GM10847 (cell line): ENCODE results near the gene PRPSAP1.

Source experiments
- POLR2A ChIP-seq: IDR thresholded peaks from 2 replicates; pipeline ENCODE4 v1.6.1; 2011; ENCODE audit not compliant: insufficient read length; ENCODE audit errors: extremely low read depth

Gene PRPSAP1

GRCh38 chr17:76371656-76372628 is 18.2 kb upstream of the PRPSAP1 start:
- TF ChIP-seq POLR2A: no peak

- TF ChIP-seq POLR2A: no peak
Observed at GRCh38 chr17:76370261-76370993, 16.7 kb upstream of the PRPSAP1 start.

DNA sequence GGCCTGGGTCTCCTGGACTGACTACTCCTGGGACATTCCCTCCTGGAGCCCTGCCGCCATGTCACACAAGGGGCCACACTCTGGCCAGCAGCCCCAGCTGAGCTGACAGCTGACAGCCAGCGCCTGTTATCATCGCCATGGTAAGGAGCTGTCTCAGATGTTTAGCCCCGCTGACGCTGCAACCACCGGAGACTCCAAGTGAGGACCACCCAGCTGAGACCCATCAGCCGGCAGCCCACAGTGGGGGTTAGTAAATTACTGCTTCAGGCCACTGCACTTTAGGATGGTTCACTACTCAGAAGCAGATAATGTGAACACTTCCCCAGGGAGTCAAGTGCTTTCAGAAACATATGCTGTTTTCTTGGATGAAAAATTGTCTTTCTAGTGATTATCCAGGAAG is 16.1 kb upstream of the PRPSAP1 start:
- no peak for TF ChIP-seq POLR2A

DNA sequence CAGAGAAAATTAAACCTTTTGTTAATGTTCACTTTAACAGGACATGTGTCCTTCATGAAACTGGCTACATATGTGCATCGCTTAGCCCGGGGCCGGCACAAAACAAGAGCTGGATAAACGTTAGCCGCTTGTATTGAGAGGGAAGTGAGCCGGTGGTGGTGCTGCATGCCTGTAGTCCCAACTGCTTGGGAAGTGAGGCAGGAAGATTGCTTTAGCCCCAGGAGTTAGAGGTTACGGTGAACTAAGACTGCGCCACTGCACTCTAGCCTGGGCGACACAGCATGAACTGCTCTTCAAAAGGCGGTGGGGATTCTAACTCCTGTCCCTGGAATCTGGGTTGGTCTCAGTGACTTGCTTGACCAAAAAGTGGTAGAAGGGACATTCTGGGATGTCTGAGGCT is 15.7 kb upstream of the PRPSAP1 start:
- TF ChIP-seq POLR2A: no peak

DNA sequence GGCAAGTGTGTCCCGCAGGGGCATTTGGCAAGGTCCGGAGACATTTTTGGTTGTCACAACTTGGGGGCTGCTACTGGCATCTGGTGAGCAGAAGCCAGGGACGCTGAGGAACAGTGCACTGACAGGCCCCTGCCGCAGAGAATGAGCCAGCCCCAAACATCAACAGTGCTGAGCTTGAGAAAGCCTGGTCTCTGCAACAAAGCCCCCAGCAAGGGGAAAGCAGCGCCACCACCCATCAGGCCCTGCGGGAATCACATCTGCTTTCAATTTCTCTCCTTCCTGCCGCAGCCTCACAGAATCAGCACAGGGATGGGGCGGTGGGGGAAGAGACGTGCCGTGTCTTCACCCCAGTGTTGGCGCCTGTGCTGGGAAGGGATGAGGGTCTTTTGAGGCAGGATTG is 14.8 kb upstream of the PRPSAP1 start:
- no peak for TF ChIP-seq POLR2A

DNA sequence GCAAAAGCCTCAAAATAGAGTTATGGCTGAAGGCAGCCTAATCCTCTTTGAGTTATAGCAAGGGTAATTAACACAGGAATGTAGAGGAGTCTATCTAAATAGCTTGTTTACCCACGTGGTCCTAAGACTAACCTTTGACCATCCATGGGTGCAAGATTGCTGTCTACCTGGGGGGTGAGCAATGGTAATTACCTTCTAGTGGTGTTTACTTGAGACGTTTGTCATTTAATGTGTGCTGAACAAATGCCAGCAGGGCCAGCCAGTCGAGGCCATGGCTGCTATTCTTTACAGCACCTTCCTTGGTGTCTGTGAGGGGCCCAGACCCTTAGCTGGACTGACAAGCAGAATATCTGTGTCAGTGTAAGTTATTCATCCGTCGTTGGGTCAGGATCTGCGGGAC is 13.9 kb upstream of the PRPSAP1 start:
- TF ChIP-seq POLR2A: no peak

DNA sequence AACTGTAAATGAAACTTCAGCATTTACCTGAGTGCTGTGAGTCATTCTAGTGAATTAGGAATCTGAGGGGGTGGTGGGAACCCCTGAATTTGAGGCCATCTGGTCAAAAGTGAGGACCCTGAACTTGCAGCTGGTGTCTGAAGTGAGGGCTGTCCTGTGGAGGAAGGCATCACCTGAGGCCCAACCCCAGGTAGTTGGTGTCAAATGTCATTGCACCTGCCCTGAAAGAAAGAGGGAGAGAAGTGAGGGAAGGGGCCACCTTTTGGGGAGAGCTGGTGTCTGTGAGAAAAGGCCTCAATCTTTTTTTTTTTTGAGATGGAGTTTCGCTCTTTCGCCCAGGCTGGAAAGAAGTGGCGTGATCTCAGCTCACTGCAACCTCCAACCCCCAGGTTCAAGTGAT is 12.5 kb upstream of the PRPSAP1 start:
- TF ChIP-seq POLR2A: no peak

DNA sequence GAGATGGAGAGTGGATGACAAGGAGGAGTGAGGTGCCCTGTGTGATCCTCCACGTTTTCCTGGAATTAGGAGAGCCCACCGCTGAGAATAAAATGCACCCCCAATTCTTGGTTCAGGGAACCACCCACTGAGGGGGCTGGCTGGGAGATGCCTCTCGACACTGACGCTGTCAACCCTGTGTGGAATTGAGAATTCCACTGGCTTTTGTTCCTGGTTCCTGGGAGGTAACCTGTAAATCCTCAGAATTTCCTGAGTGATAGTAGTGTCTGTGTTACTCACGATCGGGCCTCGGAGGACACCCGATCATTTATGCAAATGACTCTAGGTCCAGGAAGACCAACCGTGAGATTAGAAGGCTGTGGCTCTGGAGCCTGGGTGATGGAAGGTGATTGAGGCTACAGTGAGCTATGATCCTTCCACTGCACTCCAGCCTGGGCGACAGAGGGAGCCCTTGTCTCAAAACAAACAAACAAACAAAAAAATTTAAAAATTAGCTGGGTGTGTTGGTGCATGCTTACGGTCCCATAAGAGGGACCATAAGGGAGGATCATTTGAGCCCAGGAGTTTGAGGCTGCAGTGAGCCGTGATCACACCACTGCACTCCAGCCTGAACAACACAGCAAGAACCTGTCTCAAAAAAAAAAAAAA is 11.7 kb upstream of the PRPSAP1 start:
- no peak for TF ChIP-seq POLR2A

GRCh38 chr17:76363107-76363842 is 9.6 kb upstream of the PRPSAP1 start:
- TF ChIP-seq POLR2A: no peak

DNA sequence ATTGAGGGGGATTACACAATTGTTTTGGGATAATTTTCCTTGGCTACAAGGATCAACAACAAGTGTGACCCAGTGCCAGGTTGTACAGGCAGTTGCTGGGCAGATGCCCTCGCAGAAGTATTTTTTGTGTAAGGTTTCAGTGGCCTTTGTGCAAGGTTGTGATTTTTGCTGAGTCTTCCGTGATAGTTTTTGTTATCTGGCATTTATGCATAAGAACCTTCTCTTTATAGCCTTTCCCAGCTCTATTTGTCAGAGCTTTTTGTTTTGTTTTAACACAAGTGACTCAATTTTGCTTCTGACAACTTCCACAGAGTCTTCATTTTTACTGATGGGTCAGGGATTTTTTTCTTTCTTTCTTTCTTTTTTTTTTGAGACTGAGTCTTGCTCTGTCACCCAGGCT is 6.7 kb upstream of the PRPSAP1 start:
- no peak for TF ChIP-seq POLR2A

GRCh38 chr17:76359375-76359774 is 5.7 kb upstream of the PRPSAP1 start:
- no peak for TF ChIP-seq POLR2A

GRCh38 chr17:76357597-76358158 is 4.0 kb upstream of the PRPSAP1 start:
- no peak for TF ChIP-seq POLR2A

DNA sequence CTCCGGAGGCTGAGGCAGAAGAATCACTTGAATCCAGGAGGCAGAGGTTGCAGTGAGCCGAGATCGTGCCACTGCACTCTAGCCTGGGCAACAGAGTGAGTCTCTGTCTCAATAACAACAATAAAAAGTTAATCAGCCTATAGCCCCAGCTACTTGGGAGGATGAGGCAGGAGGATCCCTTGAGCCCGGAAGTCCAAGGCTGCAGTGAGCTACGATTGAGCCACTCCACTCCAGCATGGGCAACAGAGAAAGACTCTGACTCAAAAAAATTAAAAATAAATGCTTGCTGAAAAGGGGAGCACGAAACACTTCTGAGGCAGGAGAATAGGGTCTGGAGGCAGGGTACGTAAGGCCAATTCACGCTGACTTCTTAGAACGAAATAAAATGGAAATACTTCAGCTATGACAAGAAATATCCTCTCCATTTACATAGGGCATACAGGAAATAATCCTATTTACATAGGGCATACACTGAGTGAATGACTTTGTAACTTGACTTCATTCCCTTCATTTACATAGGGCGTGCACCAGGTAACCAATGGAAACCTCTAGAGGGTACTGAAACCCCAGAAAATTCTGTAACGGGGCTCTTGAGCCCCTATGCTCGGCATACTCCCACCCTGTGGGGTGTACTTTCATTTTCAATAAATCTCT is 3.2 kb upstream of the PRPSAP1 start:
- TF ChIP-seq POLR2A: no peak

DNA sequence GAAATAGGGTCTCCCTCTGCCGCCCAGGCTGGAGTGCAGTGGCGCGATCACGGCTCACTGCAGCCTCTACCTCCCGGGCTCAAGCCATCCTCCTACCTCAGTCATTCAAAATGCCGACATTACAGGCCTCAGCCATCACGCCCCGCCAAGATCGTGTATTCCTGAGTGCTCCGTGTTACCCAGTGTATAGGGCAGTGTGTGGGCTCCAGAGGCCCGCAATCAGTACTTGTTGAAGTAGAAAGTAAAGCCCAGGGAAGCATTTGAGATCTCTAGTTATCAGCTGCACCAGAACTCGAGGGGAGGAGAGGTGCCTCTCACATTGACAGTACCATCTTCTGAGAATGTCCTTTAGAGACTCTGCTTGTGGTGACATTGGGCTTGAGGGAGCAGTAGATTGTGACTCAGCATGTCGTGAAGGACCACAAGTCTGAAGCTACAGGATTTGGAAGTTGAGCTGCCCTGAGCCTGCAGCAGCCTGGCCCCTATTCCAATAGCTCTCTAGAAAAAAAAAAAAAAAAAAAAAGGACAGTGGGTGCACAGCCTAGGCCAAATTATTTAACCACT is 1.1 kb upstream of the PRPSAP1 start:
- TF ChIP-seq POLR2A: no peak

GRCh38 chr17:76354317-76354729 is 607 bp upstream of the PRPSAP1 start:
- no peak for TF ChIP-seq POLR2A
